Measurements from ENCODE around the gene L1TD1.
"Not testable (repeated sequence)": the region's sequence is repeated elsewhere in the genome, so short reads cannot be mapped to it uniquely, and the experiment has no call there.

Gene L1TD1

DNA sequence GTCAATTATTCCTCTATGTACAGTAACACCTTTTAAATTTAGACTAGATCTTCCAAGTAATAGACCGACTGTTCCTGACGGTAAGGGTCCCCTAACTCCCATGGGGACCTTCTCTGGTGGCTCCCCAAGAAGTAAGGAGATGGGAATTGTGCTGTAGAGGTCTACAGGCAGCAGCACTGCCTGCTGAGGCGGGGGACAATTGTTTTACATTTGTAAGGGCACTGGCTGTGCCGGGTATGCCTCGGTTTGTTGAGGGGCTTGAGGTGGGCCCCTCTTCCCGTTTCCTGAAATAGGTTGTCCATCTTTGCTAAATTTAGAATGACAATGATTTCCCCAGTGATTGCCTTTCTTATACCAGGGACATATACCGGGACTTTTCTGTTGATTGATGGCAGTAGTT is 13.1 kb upstream of the L1TD1 start:
- H3K36me3 ChIP-seq (ENCODE audit: control insufficient read depth in 1 of 2, insufficient read depth in 2 of 2, low read length in 2 of 2), result no peaks in the 10 kb centered on the region
- H3K27ac ChIP-seq (ENCODE audit: low read length), result no peak overlapping the region
- no peaks in the 10 kb centered on the region for H3K9me3 ChIP-seq (ENCODE audit: control insufficient read depth in 1 of 2, low read length in 2 of 2)
- H3K4me3 ChIP-seq (ENCODE audit: low read depth in 1 of 2, low read length in 2 of 2), result no peak overlapping the region
- H3K27me3 ChIP-seq (ENCODE audit: low read depth, low read length), result no peaks in the 10 kb centered on the region
- H3K4me1 ChIP-seq (ENCODE audit: control insufficient read depth in 1 of 2, insufficient read depth in 2 of 2, low read length in 2 of 2), result no peaks in the 10 kb centered on the region

DNA sequence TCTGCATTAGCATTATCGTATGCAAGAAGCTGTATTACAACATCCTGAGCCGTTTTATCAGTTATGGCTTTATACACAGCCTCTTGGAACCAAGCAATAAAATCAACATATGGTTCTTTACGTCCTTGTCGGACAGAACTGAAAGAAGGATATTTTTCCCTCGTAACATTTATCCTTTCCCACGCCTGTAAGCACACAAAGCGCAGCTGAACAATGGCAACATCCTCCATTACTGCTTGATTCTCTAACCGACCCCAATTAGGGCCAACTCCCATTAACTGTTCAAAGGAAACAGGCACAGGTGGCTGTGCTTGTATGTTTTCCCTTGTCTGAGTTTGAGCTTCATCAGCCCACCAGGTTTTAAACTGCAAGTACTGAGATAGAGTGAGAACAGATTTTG is 12.5 kb upstream of the L1TD1 start:
- not testable (repeated sequence) for H3K27ac ChIP-seq (ENCODE audit: low read length); H3K4me3 ChIP-seq (ENCODE audit: low read depth in 1 of 2, low read length in 2 of 2); H3K4me1 ChIP-seq (ENCODE audit: control insufficient read depth in 1 of 2, insufficient read depth in 2 of 2, low read length in 2 of 2); H3K27me3 ChIP-seq (ENCODE audit: low read depth, low read length); H3K9me3 ChIP-seq (ENCODE audit: control insufficient read depth in 1 of 2, low read length in 2 of 2); H3K36me3 ChIP-seq (ENCODE audit: control insufficient read depth in 1 of 2, insufficient read depth in 2 of 2, low read length in 2 of 2)

GRCh38 chr1:62183164-62184020 is 11.3 kb upstream of the L1TD1 start:
- H3K36me3 ChIP-seq (ENCODE audit: control insufficient read depth in 1 of 2, insufficient read depth in 2 of 2, low read length in 2 of 2); H3K9me3 ChIP-seq (ENCODE audit: control insufficient read depth in 1 of 2, low read length in 2 of 2); H3K4me1 ChIP-seq (ENCODE audit: control insufficient read depth in 1 of 2, insufficient read depth in 2 of 2, low read length in 2 of 2); H3K27ac ChIP-seq (ENCODE audit: low read length); H3K27me3 ChIP-seq (ENCODE audit: low read depth, low read length); H3K4me3 ChIP-seq (ENCODE audit: low read depth in 1 of 2, low read length in 2 of 2): not testable (repeated sequence)

DNA sequence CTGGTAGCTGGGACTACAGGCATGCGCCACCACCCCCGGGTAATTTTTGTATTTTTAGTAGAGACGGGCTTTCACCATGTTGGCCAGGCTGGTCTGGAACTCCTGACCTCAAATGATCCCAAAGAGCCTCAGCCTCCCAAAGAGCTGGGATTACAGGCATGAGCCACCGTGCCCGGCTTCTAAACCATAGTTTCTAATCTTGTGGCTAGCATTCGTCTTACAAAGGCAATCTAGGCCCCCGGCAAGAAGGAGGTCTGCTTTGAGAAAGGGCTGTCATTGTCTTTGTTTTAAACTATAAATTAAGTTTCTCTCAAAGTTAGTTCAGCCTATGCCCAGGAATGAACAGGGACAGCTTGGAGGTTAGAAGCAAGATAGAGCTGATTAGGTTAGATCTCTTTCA is 10.3 kb upstream of the L1TD1 start:
- Histone ChIP-seq H3K27me3 (ENCODE audit: low read depth, low read length) (no peaks in the 10 kb centered on the region), H3K9me3 (ENCODE audit: control insufficient read depth in 1 of 2, low read length in 2 of 2) (no peaks in the 10 kb centered on the region), H3K4me1 (ENCODE audit: control insufficient read depth in 1 of 2, insufficient read depth in 2 of 2, low read length in 2 of 2) (no peaks in the 10 kb centered on the region), H3K36me3 (ENCODE audit: control insufficient read depth in 1 of 2, insufficient read depth in 2 of 2, low read length in 2 of 2) (no peaks in the 10 kb centered on the region), H3K27ac (ENCODE audit: low read length) (no peak overlapping the region), H3K4me3 (ENCODE audit: low read depth in 1 of 2, low read length in 2 of 2) (no peak overlapping the region)

- H3K4me1 ChIP-seq (ENCODE audit: control insufficient read depth in 1 of 2, insufficient read depth in 2 of 2, low read length in 2 of 2); H3K4me3 ChIP-seq (ENCODE audit: low read depth in 1 of 2, low read length in 2 of 2); H3K27ac ChIP-seq (ENCODE audit: low read length); H3K36me3 ChIP-seq (ENCODE audit: control insufficient read depth in 1 of 2, insufficient read depth in 2 of 2, low read length in 2 of 2); H3K27me3 ChIP-seq (ENCODE audit: low read depth, low read length); H3K9me3 ChIP-seq (ENCODE audit: control insufficient read depth in 1 of 2, low read length in 2 of 2): not testable (repeated sequence)
Measured at GRCh38 chr1:62185233-62185632, 9.4 kb upstream of the L1TD1 start.

DNA sequence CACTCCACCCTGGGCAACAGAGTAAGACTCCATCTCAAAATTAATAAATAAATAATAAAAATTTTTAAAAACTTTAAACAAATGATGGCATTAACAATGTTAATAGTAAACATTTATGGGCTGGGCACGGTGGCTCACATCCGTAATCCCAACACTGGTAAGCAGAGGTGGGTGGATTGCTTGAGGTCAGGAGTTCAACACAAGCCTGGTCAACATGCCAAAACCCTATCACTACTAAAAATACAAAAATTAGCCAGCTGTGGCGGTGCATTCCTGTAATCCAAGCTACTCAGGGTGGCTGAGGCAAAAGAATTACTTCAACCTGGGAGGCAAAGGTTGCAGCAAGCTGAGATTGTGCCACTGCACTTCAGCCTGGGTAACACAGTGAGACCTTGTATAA is 9.0 kb upstream of the L1TD1 start:
- no peak overlapping the region for H3K4me3 ChIP-seq (ENCODE audit: low read depth in 1 of 2, low read length in 2 of 2)
- no peak overlapping the region for H3K27ac ChIP-seq (ENCODE audit: low read length)
- no peaks in the 10 kb centered on the region for H3K9me3 ChIP-seq (ENCODE audit: control insufficient read depth in 1 of 2, low read length in 2 of 2)
- H3K36me3 ChIP-seq (ENCODE audit: control insufficient read depth in 1 of 2, insufficient read depth in 2 of 2, low read length in 2 of 2), result no peaks in the 10 kb centered on the region
- no peaks in the 10 kb centered on the region for H3K27me3 ChIP-seq (ENCODE audit: low read depth, low read length)
- no peaks in the 10 kb centered on the region for H3K4me1 ChIP-seq (ENCODE audit: control insufficient read depth in 1 of 2, insufficient read depth in 2 of 2, low read length in 2 of 2)

DNA sequence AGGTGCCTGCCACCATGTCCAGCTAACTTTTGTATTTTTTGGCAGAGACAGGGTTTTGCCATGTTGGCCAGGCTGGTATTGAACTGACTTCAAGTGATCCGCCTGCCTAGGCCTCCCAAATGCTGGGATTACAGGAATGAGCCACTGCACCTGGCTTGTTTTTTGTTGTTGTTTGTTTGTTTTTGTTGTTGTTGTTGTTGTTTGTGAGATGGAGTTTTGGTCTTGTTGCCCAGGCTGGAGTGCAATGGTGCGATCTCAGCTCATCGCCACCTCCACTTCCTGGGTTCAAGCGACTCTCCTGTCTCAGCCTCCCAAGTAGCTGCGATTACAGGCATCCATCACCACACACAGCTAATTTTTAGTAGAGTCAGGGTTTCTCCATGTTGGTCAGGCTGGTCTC is 7.1 kb upstream of the L1TD1 start:
- no peaks in the 10 kb centered on the region for H3K27me3 ChIP-seq (ENCODE audit: low read depth, low read length)
- no peak overlapping the region for H3K27ac ChIP-seq (ENCODE audit: low read length)
- no peaks in the 10 kb centered on the region for H3K4me1 ChIP-seq (ENCODE audit: control insufficient read depth in 1 of 2, insufficient read depth in 2 of 2, low read length in 2 of 2)
- H3K9me3 ChIP-seq (ENCODE audit: control insufficient read depth in 1 of 2, low read length in 2 of 2), result no peaks in the 10 kb centered on the region
- no peaks in the 10 kb centered on the region for H3K36me3 ChIP-seq (ENCODE audit: control insufficient read depth in 1 of 2, insufficient read depth in 2 of 2, low read length in 2 of 2)
- H3K4me3 ChIP-seq (ENCODE audit: low read depth in 1 of 2, low read length in 2 of 2), result no peak overlapping the region

DNA sequence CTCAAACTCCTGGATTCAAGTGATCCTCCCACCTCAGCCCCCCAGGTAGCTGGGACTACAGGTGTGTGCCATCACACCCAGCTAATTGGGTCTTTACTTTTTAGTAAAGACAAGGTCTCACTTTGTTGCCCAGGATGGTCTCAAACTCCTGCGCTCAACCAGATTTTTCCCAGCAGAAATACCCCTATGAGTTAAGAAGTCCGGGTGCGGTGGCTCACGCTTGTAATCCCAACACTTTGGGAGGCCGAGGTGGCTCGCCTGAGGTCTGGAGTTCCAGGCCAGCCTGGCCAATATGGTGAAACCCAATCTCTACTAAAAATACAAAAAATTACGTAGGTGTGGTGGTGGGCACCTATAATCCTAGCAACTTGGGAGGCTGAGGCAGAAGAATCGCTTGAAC is 6.5 kb upstream of the L1TD1 start:
- Histone ChIP-seq H3K4me3 (ENCODE audit: low read depth in 1 of 2, low read length in 2 of 2) (no peak overlapping the region), H3K27ac (ENCODE audit: low read length) (no peak overlapping the region), H3K27me3 (ENCODE audit: low read depth, low read length) (no peaks in the 10 kb centered on the region), H3K4me1 (ENCODE audit: control insufficient read depth in 1 of 2, insufficient read depth in 2 of 2, low read length in 2 of 2) (no peaks in the 10 kb centered on the region), H3K9me3 (ENCODE audit: control insufficient read depth in 1 of 2, low read length in 2 of 2) (no peaks in the 10 kb centered on the region), H3K36me3 (ENCODE audit: control insufficient read depth in 1 of 2, insufficient read depth in 2 of 2, low read length in 2 of 2) (no peaks in the 10 kb centered on the region)

DNA sequence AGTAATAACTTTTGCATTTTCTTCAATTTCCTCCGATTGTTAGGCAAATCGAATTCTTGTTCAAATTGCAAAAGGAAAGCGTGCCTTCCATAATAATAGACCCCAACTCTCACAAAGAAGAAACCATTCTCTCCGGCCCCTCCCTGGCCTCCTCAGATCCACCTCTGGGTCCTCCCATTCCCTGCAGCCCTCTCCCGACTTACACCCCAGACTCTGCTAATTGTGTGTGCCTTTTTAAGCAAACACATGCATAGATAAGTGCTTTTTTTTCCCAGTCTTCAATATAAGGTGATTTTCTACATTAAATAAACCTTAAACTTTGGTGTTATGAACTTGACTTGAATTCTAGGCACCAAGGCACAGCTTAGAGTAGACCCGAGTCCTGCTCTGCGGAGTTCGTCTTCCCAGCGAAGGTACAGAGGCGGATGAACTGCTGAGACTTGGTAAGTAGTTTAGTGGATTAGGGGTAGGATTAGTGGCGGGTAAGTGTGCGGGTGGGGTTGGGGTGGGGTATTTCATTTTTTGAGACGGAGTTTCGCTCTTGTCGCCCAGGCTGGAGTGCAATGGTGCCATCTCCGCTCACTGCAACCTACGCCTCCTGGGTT is 1.5 kb downstream of the L1TD1 start:
- no peak overlapping the region for H3K27ac ChIP-seq (ENCODE audit: low read length)
- no peaks in the 10 kb centered on the region for H3K27me3 ChIP-seq (ENCODE audit: low read depth, low read length)
- no peak overlapping the region for H3K4me3 ChIP-seq (ENCODE audit: low read depth in 1 of 2, low read length in 2 of 2)
- no peaks in the 10 kb centered on the region for H3K36me3 ChIP-seq (ENCODE audit: control insufficient read depth in 1 of 2, insufficient read depth in 2 of 2, low read length in 2 of 2)
- no peaks in the 10 kb centered on the region for H3K9me3 ChIP-seq (ENCODE audit: control insufficient read depth in 1 of 2, low read length in 2 of 2)
- peaks cover 0 to 4% of the 10 kb centered on the region in 2 donors for H3K4me1 ChIP-seq (ENCODE audit: control insufficient read depth in 1 of 2, insufficient read depth in 2 of 2, low read length in 2 of 2)

- H3K4me3 ChIP-seq (ENCODE audit: low read depth in 1 of 2, low read length in 2 of 2), result no peak overlapping the region
- H3K27me3 ChIP-seq (ENCODE audit: low read depth, low read length), result no peaks in the 10 kb centered on the region
- peaks cover 0 to 4% of the 10 kb centered on the region in 2 donors for H3K4me1 ChIP-seq (ENCODE audit: control insufficient read depth in 1 of 2, insufficient read depth in 2 of 2, low read length in 2 of 2)
- no peaks in the 10 kb centered on the region for H3K9me3 ChIP-seq (ENCODE audit: control insufficient read depth in 1 of 2, low read length in 2 of 2)
- H3K27ac ChIP-seq (ENCODE audit: low read length), result no peak overlapping the region
- no peaks in the 10 kb centered on the region for H3K36me3 ChIP-seq (ENCODE audit: control insufficient read depth in 1 of 2, insufficient read depth in 2 of 2, low read length in 2 of 2)
Measured at GRCh38 chr1:62198069-62198780, 3.6 kb downstream of the L1TD1 start.

GRCh38 chr1:62198781-62199125 is 4.1 kb downstream of the L1TD1 start:
- no peaks in the 10 kb centered on the region for H3K9me3 ChIP-seq (ENCODE audit: control insufficient read depth in 1 of 2, low read length in 2 of 2)
- H3K27ac ChIP-seq (ENCODE audit: low read length), result no peak overlapping the region
- no peak overlapping the region for H3K4me3 ChIP-seq (ENCODE audit: low read depth in 1 of 2, low read length in 2 of 2)
- H3K27me3 ChIP-seq (ENCODE audit: low read depth, low read length), result no peaks in the 10 kb centered on the region
- peaks cover 0 to 4% of the 10 kb centered on the region in 2 donors for H3K4me1 ChIP-seq (ENCODE audit: control insufficient read depth in 1 of 2, insufficient read depth in 2 of 2, low read length in 2 of 2)
- no peaks in the 10 kb centered on the region for H3K36me3 ChIP-seq (ENCODE audit: control insufficient read depth in 1 of 2, insufficient read depth in 2 of 2, low read length in 2 of 2)

All from muscle layer of duodenum (tissue), 2 donors.